ENCODE measurements around the gene EDNRA. TPM values are rescaled to one million over a fixed set of nuclear protein-coding genes. Genes with fewer than 3 reads are reported as not detected.

EDNRA gene
- total RNA-seq, 1 experiment from 2014 or later, result 2.9 TPM

DNA sequence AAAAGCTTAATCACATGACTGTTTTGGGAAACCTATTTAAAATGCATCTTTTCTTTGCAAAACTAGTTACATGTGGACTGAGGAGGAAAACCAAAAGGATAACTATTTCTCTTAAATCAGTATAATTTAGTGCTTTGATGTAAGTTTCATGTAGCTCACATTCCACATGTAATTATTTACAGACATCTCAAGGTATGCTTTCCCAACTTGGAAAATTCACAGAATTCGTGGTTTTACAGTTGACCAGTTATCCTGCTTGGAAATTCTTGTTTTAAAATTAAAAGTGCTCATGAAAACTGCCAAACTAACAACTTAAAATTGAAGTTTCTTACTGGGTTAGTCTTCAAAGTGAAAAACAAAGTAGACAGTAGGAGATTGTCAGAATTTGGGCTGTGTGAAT, 52.4 kb downstream of the EDNRA start:
- DNase-seq (ENCODE audit: low read depth in 1 of 2, low spot score in 2 of 2), result no peak
- Histone ChIP-seq H3K4me3 (no peak overlapping the region), H3K9me3 (replicated peaks) (no peaks in the 10 kb centered on the region), H3K27ac (no peak overlapping the region), H3K4me1 (replicated peaks) (peaks cover 15% of the 10 kb centered on the region), H3K27me3 (replicated peaks) (no peaks in the 10 kb centered on the region), H3K36me3 (no peaks in the 10 kb centered on the region)

DNA sequence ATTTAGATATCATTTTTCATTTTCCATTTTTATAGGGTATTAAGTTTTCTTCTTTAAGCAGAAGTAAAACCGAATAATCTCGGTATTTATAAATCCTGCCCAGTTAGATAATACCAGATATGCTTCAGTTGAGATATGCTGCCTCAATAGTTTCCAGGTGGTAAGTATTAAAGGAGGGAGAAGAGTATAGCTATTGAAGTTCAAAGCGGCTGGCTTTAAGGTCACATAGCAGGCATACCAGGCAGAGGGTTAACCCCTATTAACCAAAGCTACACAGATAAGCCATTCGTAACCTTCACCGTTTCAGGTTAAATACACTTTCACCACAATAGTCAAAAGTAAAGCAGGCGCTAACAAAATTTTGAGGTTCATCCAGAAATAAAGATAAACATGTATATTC, 54.2 kb downstream of the EDNRA start:
- no peak for DNase-seq (ENCODE audit: low read depth in 1 of 2, low spot score in 2 of 2)
- peaks cover 13% of the 10 kb centered on the region for H3K4me1 ChIP-seq (replicated peaks)
- no peaks in the 10 kb centered on the region for H3K36me3 ChIP-seq
- no peak overlapping the region for H3K4me3 ChIP-seq
- H3K27ac ChIP-seq, result no peak overlapping the region
- H3K27me3 ChIP-seq (replicated peaks), result no peaks in the 10 kb centered on the region
- H3K9me3 ChIP-seq (replicated peaks), result no peaks in the 10 kb centered on the region

DNA sequence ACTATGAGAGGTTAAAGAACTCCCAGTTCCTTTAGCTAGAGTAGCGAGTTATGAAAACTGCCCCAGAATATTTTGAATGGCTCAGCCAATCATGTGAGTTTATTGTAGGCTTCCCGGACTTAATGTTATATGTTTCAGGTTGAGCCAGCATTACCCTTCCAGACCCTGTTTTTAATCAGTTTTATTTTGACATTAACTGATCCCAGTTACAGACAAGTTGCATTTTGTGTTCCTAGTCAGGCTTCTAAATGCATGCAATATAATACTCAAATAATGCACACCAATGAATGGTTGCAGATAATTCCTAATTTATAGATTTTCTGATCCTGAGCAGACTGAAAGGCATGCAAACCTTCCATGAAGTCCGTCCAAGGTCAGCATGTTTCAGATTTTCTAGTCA, 57.8 kb downstream of the EDNRA start:
- Histone ChIP-seq H3K4me3 (no peak overlapping the region), H3K4me1 (replicated peaks) (peaks cover 10% of the 10 kb centered on the region), H3K27me3 (replicated peaks) (no peaks in the 10 kb centered on the region), H3K27ac (no peak overlapping the region), H3K36me3 (no peaks in the 10 kb centered on the region), H3K9me3 (replicated peaks) (no peaks in the 10 kb centered on the region)
- no peak for DNase-seq (ENCODE audit: low read depth in 1 of 2, low spot score in 2 of 2)

DNA sequence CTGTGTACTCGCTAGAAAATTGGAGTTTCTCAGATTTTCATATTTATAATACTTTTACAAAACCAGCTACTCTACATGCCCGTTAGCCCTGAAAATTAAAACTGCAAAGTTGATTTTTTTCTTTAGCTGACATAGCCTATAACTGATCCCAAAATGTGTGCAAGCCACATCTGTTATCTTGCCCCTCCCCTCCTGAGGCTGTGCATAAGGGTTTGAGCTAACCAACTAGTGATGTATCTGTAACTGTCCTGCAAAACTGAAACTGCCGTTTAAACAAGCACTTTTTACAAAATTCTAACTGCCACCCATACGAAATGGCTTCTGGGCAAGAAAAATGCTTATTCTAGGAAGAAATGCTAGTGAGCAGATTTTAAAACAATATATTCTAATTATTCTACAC, 59.1 kb downstream of the EDNRA start:
- Histone ChIP-seq H3K4me3 (no peak overlapping the region), H3K27ac (no peak overlapping the region), H3K27me3 (replicated peaks) (no peaks in the 10 kb centered on the region), H3K36me3 (no peaks in the 10 kb centered on the region), H3K4me1 (replicated peaks) (peaks cover 17% of the 10 kb centered on the region), H3K9me3 (replicated peaks) (no peaks in the 10 kb centered on the region)
- DNase-seq (ENCODE audit: low read depth in 1 of 2, low spot score in 2 of 2), result no peak

DNA sequence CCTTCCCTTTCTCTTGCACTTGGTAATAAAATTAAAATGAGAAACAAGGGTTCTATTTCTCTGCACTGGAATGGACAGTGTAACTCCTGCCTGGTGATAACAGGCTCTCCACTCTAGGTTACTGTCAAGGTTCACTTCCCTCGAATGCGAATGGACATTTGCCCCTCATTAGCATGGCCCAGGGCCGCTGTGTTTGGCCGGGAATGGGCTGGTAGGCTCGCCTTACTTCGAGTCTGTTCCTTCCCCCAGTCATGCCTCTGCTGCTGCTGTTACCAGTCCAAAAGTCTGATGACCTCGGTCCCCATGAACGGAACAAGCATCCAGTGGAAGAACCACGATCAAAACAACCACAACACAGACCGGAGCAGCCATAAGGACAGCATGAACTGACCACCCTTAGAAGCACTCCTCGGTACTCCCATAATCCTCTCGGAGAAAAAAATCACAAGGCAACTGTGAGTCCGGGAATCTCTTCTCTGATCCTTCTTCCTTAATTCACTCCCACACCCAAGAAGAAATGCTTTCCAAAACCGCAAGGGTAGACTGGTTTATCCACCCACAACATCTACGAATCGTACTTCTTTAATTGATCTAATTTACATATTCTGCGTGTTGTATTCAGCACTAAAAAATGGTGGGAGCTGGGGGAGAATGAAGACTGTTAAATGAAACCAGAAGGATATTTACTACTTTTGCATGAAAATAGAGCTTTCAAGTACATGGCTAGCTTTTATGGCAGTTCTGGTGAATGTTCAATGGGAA, 61.5 kb downstream of the EDNRA start:
- H3K9me3 ChIP-seq (replicated peaks), result no peaks in the 10 kb centered on the region
- H3K36me3 ChIP-seq, result no peaks in the 10 kb centered on the region
- peaks cover 37% of the 10 kb centered on the region for H3K4me1 ChIP-seq (replicated peaks)
- H3K27me3 ChIP-seq (replicated peaks), result no peaks in the 10 kb centered on the region
- peak overlapping the region; percentile 69 for H3K27ac ChIP-seq
- no peak for DNase-seq (ENCODE audit: low read depth in 1 of 2, low spot score in 2 of 2)
- H3K4me3 ChIP-seq, result no peak overlapping the region

DNA sequence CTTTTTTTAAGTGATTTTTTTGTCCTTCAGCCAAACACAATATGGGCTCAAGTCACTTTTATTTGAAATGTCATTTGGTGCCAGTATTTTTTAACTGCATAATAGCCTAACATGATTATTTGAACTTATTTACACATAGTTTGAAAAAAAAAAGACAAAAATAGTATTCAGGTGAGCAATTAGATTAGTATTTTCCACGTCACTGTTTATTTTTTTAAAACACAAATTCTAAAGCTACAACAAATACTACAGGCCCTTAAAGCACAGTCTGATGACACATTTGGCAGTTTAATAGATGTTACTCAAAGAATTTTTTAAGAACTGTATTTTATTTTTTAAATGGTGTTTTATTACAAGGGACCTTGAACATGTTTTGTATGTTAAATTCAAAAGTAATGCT, 62.1 kb downstream of the EDNRA start:
- H3K27me3 ChIP-seq (replicated peaks), result no peaks in the 10 kb centered on the region
- peaks cover 43% of the 10 kb centered on the region for H3K4me1 ChIP-seq (replicated peaks)
- no peaks in the 10 kb centered on the region for H3K9me3 ChIP-seq (replicated peaks)
- peak overlapping the region; percentile 69 for H3K27ac ChIP-seq
- DNase-seq (ENCODE audit: low read depth in 1 of 2, low spot score in 2 of 2), result peak in 1 of 2 experiments; percentile 52
- no peaks in the 10 kb centered on the region for H3K36me3 ChIP-seq
- H3K4me3 ChIP-seq, result no peak overlapping the region

DNA sequence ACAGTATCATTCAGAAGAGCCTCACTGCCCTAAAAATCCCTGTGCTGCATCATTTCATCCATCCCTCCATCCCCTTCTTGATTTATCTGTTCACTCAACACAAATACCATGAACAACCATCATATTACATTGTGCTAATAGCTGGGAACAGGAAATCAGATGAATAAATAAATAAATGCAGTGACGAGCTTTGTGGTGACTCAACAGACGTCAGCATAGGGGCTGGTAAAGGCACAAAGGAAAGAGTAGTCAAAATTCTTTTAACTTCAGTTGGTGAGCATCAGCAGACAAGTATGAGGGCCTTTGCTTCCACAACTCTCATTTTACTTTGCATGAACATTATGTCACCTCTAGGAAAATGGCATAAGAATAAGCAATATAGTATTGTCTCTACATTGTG, 65.5 kb downstream of the EDNRA start:
- H3K27ac ChIP-seq, result peak overlapping the region; percentile 95
- H3K4me1 ChIP-seq (replicated peaks), result peaks cover 60% of the 10 kb centered on the region
- no peaks in the 10 kb centered on the region for H3K36me3 ChIP-seq
- peak; percentile 70 to 94 for DNase-seq (ENCODE audit: low read depth in 1 of 2, low spot score in 2 of 2)
- no peak overlapping the region for H3K4me3 ChIP-seq
- no peaks in the 10 kb centered on the region for H3K9me3 ChIP-seq (replicated peaks)
- H3K27me3 ChIP-seq (replicated peaks), result no peaks in the 10 kb centered on the region

DNA sequence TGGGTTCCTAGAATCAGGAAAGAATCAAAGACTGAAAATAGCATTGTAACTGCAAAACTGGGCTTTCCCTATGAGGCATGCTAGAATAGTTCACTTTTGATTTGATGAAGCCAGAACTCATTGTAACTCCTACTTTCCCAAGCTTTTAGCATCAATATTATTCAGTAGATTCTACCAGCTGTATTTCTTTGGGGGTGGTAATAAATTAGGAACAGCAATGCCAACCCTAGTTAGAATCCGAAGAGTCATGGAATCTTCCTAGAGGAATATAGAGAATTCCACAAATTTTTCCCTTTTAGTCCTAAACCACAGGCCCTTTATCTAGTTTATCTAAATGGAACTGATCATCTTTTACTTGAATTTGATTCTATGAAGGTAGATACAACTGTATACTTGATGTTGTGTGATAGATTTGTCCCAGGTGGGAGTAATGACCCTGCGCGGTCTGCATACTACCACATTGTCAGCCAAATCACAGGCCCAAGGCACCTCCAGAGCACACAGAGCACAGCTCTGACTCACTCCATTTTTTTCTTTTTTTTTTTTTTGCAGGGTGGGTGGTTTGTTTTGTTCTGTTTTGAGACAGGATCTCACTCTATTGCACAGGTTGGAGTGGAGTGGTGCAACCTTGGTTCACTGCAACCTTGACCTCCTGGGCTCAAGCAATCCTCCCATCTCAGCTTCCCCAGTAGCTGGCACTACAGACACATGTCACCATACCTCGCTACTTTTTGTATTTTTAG, 66.6 kb downstream of the EDNRA start:
- Histone ChIP-seq H3K36me3 (no peaks in the 10 kb centered on the region), H3K4me3 (no peak overlapping the region), H3K4me1 (replicated peaks) (peaks cover 60% of the 10 kb centered on the region), H3K27me3 (replicated peaks) (no peaks in the 10 kb centered on the region), H3K9me3 (replicated peaks) (no peaks in the 10 kb centered on the region), H3K27ac (peak overlapping the region; percentile 95)
- peak; percentile 52 to 92 for DNase-seq (ENCODE audit: low read depth in 1 of 2, low spot score in 2 of 2)

DNA sequence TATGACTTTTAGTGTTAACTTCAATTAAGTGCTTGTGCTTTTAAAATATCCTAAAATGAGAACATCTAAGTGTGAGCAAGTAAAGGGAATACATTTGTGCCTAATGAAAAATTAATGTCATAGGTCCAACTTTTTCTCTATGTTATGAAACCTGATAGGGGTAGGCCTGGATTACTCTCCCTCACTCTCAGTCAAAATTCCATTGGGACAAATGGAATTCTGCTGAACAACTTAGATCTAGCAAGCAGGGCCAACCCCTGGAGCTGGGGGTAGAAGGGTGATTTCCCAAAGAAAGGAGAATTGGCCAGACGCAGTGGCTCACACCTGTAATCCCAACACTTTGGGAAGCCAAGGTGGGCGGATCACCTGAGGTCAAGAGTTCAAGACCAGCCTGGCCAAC, 67.4 kb downstream of the EDNRA start:
- Histone ChIP-seq H3K27ac (peak overlapping the region; percentile 95), H3K36me3 (no peaks in the 10 kb centered on the region), H3K4me1 (replicated peaks) (peaks cover 55% of the 10 kb centered on the region), H3K27me3 (replicated peaks) (no peaks in the 10 kb centered on the region), H3K9me3 (replicated peaks) (no peaks in the 10 kb centered on the region), H3K4me3 (no peak overlapping the region)
- DNase-seq (ENCODE audit: low read depth in 1 of 2, low spot score in 2 of 2), result no peak

DNA sequence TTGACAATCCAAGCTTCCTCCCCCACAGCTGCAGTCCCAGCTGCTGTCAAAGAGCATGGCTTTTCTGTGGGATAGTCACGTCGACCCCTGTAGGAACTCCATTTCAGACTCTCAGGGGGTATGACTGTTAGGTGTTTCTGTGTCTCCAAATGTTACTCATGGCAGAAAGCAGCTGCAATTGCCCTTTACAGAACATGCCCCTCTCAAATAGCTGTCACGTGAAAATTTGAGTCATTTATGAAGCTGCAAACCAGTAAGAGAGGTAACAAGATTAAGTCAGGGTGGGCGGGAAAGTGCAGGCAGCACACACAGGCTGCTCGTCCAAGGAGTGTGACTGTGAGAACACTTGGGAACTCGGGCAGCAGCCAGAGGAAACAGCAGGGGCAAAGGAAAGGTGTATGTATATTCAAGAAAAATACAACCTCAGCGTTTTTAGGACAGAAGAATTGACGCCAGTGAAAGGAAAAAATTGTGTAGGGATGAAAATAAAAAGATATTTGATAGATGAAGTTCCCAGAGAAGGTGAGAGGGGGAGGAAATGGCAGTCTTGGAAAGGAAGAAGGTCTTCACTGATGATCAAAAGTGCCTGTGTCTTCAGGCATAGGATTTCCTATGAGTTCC, 69.8 kb downstream of the EDNRA start:
- DNase-seq (ENCODE audit: low read depth in 1 of 2, low spot score in 2 of 2), result peak in 1 of 2 experiments; percentile 36
- H3K9me3 ChIP-seq (replicated peaks), result no peaks in the 10 kb centered on the region
- H3K27me3 ChIP-seq (replicated peaks), result no peaks in the 10 kb centered on the region
- peaks cover 41% of the 10 kb centered on the region for H3K4me1 ChIP-seq (replicated peaks)
- no peaks in the 10 kb centered on the region for H3K36me3 ChIP-seq
- H3K27ac ChIP-seq, result peak overlapping the region; percentile 27
- H3K4me3 ChIP-seq, result 0 out of 2 replicates have a peak overlapping the region, but pooled peaks have one; percentile 8

DNA sequence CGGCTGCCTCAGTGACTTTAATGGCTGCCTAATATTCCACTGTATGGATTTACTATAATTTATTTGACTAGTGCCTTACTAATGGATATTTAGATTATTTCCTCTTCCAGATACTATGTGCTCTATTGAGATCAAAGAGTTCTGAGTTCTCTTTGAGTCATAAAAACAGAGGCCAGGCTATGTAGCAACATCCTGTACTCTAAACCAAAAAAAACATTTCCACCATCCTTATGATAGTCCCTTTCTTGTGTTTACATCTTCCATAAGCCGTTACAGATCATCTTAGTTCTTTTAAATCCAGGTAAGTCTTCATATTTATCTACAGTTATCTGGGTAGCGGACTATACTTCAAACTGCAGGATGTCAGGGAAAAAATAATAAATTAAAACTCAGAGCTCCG, 79.7 kb downstream of the EDNRA start:
- no peak overlapping the region for H3K4me3 ChIP-seq
- H3K4me1 ChIP-seq (replicated peaks), result no peaks in the 10 kb centered on the region
- DNase-seq (ENCODE audit: low read depth in 1 of 2, low spot score in 2 of 2), result no peak
- no peak overlapping the region for H3K27ac ChIP-seq
- H3K9me3 ChIP-seq (replicated peaks), result no peaks in the 10 kb centered on the region
- no peaks in the 10 kb centered on the region for H3K27me3 ChIP-seq (replicated peaks)
- H3K36me3 ChIP-seq, result no peaks in the 10 kb centered on the region

DNA sequence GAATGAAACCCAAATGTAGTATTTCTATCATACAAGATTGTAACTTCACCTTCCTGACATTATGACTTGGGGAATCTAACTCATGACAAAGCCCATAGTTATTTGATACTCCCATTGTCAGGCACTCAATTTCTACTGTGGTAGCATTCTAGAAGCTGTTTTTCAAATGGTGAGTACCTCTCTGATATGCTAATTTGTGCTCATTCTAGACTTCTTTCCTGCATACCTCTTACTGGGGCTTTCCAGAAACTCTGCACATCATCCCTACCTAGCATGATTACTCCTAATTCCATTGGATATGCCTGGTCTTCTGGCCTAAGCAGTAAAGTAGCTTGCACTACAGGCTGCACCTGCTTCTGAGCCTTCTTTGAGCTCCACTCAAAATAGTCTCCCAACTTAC, 85.9 kb downstream of the EDNRA start:
- Histone ChIP-seq H3K4me1 (replicated peaks) (no peaks in the 10 kb centered on the region), H3K36me3 (no peaks in the 10 kb centered on the region), H3K27me3 (replicated peaks) (no peaks in the 10 kb centered on the region), H3K27ac (no peak overlapping the region), H3K4me3 (no peak overlapping the region), H3K9me3 (replicated peaks) (no peaks in the 10 kb centered on the region)
- no peak for DNase-seq (ENCODE audit: low read depth in 1 of 2, low spot score in 2 of 2)

DNA sequence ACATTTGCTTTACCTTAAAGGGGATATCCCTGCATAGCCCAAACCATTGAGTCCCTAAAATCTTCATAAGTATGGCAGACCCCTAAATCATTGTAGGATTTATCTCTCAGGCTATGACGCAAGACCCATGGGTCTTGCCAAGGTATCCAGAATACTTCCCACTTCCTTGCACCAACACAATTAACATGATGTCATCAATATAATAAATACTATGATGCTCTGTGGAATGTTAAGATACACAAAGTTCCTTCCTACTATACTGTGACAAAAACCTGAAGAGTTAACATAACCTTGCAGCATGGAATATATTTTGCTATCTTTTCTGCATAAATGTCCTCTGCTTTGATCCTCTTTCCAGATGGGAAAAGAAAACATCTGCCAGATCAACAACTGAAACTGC, 86.4 kb downstream of the EDNRA start:
- Histone ChIP-seq H3K27me3 (replicated peaks) (no peaks in the 10 kb centered on the region), H3K4me3 (no peak overlapping the region), H3K36me3 (no peaks in the 10 kb centered on the region), H3K4me1 (replicated peaks) (no peaks in the 10 kb centered on the region), H3K27ac (no peak overlapping the region), H3K9me3 (replicated peaks) (no peaks in the 10 kb centered on the region)
- DNase-seq (ENCODE audit: low read depth in 1 of 2, low spot score in 2 of 2), result no peak

DNA sequence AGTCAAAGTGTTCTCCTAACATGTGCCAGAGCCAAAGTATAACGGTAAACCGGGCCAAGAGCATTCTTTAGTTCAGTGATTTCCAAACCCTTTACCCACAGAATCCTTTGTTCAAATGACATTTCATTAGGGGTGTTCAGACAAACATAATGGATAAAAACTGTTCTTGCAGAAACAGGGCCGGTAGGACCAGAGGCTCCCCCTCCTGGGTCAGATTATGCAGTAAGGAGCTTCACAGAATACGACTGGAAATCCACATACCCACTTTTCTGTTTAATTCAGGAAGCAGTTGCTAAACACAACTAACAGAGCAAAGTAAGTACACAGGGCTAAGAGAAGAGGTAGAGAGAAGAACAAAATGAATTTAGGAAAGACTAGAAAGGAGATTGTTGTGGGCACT, 89.7 kb downstream of the EDNRA start:
- DNase-seq (ENCODE audit: low read depth in 1 of 2, low spot score in 2 of 2), result no peak
- H3K27me3 ChIP-seq (replicated peaks), result no peaks in the 10 kb centered on the region

More for the DNA sequence above, 89.7 kb downstream of the EDNRA start:
- no peak overlapping the region for H3K4me3 ChIP-seq
- no peaks in the 10 kb centered on the region for H3K9me3 ChIP-seq (replicated peaks)
- no peaks in the 10 kb centered on the region for H3K4me1 ChIP-seq (replicated peaks)
- H3K36me3 ChIP-seq, result no peaks in the 10 kb centered on the region
- no peak overlapping the region for H3K27ac ChIP-seq
